Measurements from ENCODE around the gene COL20A1. TPM values are rescaled to one million over a fixed set of nuclear protein-coding genes. Genes with fewer than 3 reads are reported as not detected.

COL20A1 gene
- total and polyA plus RNA-seq, 2 donors (not counting 1 experiment from before 2014, with no cell fraction given): not detected

- Mint-ChIP-seq H3K27ac (no peak overlapping the region), H3K27me3 (peaks cover 9% of the 10 kb centered on the region), H3K4me3 (no peak overlapping the region), H3K4me1 (no peaks in the 10 kb centered on the region), H3K9me3 (ENCODE audit: insufficient read depth) (no peaks in the 10 kb centered on the region)
- intact Hi-C loops (cut with micrococcal nuclease): no loop called here
- H3K9me3 ChIP-seq (ENCODE audit: control extremely low read depth in 1 of 3, control insufficient read depth in 2 of 3, insufficient read depth in 1 of 3, low read length in 2 of 3): no peaks in the 10 kb centered on the region
- no peaks in the 10 kb centered on the region for H3K36me3 ChIP-seq (replicated peaks in 1 of 2; ENCODE audit: control extremely low read depth in 1 of 2, control insufficient read depth in 1 of 2, extremely low read depth in 1 of 2, insufficient read depth in 2 of 2, low read length in 1 of 2)
- H3K9ac ChIP-seq (ENCODE audit: low read length): no peak overlapping the region
- ChIA-PET POLR2A (no interaction called here), CTCF (no interaction called here)
- WGBS (ENCODE audit: insufficient coverage): 86% methylated on average over 26 of the region's 28 CpGs
- ATAC-seq (ENCODE audit: low read depth) (no peak), DNase-seq (no peak)
- H3K79me2 ChIP-seq (ENCODE audit: control insufficient read depth, insufficient read depth, low read length): no peaks in the 10 kb centered on the region
- H3K4me3 ChIP-seq (ENCODE audit: control extremely low read depth in 1 of 5, extremely low read depth in 1 of 5, insufficient read depth in 1 of 5, low read depth in 2 of 5, low read length in 4 of 5): no peak overlapping the region
- H4K20me1 ChIP-seq (ENCODE audit: control insufficient read depth, insufficient read depth, low read length, poor library complexity, severe bottlenecking): no peaks in the 10 kb centered on the region
- no peak overlapping the region for H3K4me2 ChIP-seq (replicated peaks; ENCODE audit: low read depth, low read length, poor library complexity, severe bottlenecking)
- H3K27me3 ChIP-seq (replicated peaks in 1 of 4; ENCODE audit: control extremely low read depth in 1 of 4, control insufficient read depth in 3 of 4, insufficient read depth in 4 of 4, low read length in 3 of 4): peaks cover 0 to 2% (median 0%) of the 10 kb centered on the region in 4 experiments
- TF ChIP-seq CTCF (IDR thresholded peaks at IDR 0.05) (no peak), EZH2 (IDR thresholded peaks at IDR 0.05; ENCODE audit: borderline replicate concordance, insufficient read depth, low read depth, low read length, poor library complexity, severe bottlenecking) (no peak)
- H3K27ac ChIP-seq (ENCODE audit: low read length in 2 of 2): no peak overlapping the region
- H3K4me1 ChIP-seq (ENCODE audit: control insufficient read depth in 2 of 2, insufficient read depth in 2 of 2, low read length in 2 of 2): no peaks in the 10 kb centered on the region
- no peak overlapping the region for H2AFZ ChIP-seq (ENCODE audit: insufficient read depth, low read depth, low read length, poor library complexity, severe bottlenecking)
These were observed 78.4 kb downstream of the COL20A1 start for GRCh38 chr20:63371291-63371865.

DNA sequence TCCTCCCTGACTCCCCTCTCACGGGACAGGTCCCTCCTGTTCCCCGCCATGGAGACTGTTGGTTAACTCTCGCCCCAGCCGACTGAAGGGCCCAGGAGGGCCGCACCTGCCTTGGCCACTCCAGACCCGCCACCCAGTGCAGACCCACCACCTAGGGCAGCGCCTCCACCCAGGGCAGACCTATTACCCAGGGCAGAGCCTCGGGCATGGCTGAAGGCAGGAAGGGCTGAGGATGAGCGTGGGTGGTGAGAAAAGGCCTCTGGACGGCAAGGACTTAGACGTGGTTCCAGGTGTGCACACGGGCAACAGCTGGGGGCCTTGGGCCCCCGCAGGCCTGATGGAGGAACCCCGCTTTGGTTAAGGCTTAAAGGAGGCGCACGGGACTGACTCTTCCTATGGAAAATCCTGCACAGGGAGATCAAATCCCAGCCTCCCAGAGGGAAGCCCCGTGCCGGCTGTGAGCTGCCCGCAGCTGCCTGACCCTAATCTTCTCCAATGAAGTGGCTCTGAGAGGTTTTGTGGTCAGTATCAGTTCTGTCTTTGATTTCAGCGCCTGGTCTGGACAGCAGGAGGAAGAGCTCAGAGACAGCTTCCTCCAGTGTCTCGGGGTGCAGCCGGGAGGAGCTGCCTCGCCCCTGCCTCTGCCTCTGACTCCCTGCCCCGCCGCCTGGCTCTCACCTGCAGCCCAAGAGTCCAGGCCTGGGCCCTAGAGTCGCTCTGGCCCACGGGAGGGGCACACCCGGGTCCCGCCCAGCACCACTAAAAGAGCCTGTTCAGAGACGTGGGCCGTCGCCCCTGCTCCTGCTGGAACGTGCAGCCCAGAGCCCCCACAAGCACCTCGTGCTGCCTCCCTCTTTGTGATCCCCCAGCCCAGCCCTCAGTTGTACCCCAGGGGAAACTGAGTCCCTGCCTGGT lies 80.2 kb downstream of the COL20A1 start:
- WGBS (ENCODE audit: insufficient coverage): 73% methylated on average over 33 of the region's 34 CpGs
- H3K9ac ChIP-seq (ENCODE audit: low read length): no peak overlapping the region

More for the DNA sequence above, 80.2 kb downstream of the COL20A1 start:
- H3K27me3 Mint-ChIP-seq: peaks cover 16% of the 10 kb centered on the region
- Histone ChIP-seq H3K27me3 (replicated peaks in 1 of 4; ENCODE audit: control extremely low read depth in 1 of 4, control insufficient read depth in 3 of 4, insufficient read depth in 4 of 4, low read length in 3 of 4) (peaks cover 0 to 9% (median 0%) of the 10 kb centered on the region in 4 experiments), H3K36me3 (replicated peaks in 1 of 2; ENCODE audit: control extremely low read depth in 1 of 2, control insufficient read depth in 1 of 2, extremely low read depth in 1 of 2, insufficient read depth in 2 of 2, low read length in 1 of 2) (no peaks in the 10 kb centered on the region), H2AFZ (ENCODE audit: insufficient read depth, low read depth, low read length, poor library complexity, severe bottlenecking) (no peak overlapping the region), H4K20me1 (ENCODE audit: control insufficient read depth, insufficient read depth, low read length, poor library complexity, severe bottlenecking) (no peaks in the 10 kb centered on the region), H3K27ac (ENCODE audit: low read length in 2 of 2) (no peak overlapping the region), H3K79me2 (ENCODE audit: control insufficient read depth, insufficient read depth, low read length) (no peaks in the 10 kb centered on the region), H3K4me2 (replicated peaks; ENCODE audit: low read depth, low read length, poor library complexity, severe bottlenecking) (no peak overlapping the region), H3K4me3 (ENCODE audit: control extremely low read depth in 1 of 5, extremely low read depth in 1 of 5, insufficient read depth in 1 of 5, low read depth in 2 of 5, low read length in 4 of 5) (no peak overlapping the region), H3K9me3 (ENCODE audit: control extremely low read depth in 1 of 3, control insufficient read depth in 2 of 3, insufficient read depth in 1 of 3, low read length in 2 of 3) (no peaks in the 10 kb centered on the region), H3K4me1 (ENCODE audit: control insufficient read depth in 2 of 2, insufficient read depth in 2 of 2, low read length in 2 of 2) (no peaks in the 10 kb centered on the region)
- H3K4me1 Mint-ChIP-seq: no peaks in the 10 kb centered on the region
- ChIA-PET POLR2A (no interaction called here), CTCF (no interaction called here)
- intact Hi-C loops (cut with micrococcal nuclease): no loop called here
- no peaks in the 10 kb centered on the region for H3K9me3 Mint-ChIP-seq (ENCODE audit: insufficient read depth)
- no peak for ATAC-seq (ENCODE audit: low read depth)
- no peak for DNase-seq
- TF ChIP-seq CTCF (IDR thresholded peaks at IDR 0.05) (no peak), EZH2 (IDR thresholded peaks at IDR 0.05; ENCODE audit: borderline replicate concordance, insufficient read depth, low read depth, low read length, poor library complexity, severe bottlenecking) (no peak)
- H3K4me3 Mint-ChIP-seq: no peak overlapping the region
- no peak overlapping the region for H3K27ac Mint-ChIP-seq

All from B cell (primary cell).